Vagina (tissue), 2 donors: ENCODE measurements around the gene TNFRSF8. TPM values are rescaled to one million over a fixed set of nuclear protein-coding genes. Genes with fewer than 3 reads are reported as not detected.

Experiments
- DNase-seq, 2 donors: peaks; one replicate each; pipeline ENCODE4 v3.0.0-alpha.2; 2017; ENCODE audit errors: extremely low spot score in 2 of 2
- H3K27ac ChIP-seq: fragments of 200-600 bp; sonication (generic); one replicate; pipeline ENCODE4 v1.5.1; 2019
- H3K27me3 ChIP-seq: fragments of 200-600 bp; sonication (generic); one replicate; pipeline ENCODE4 v1.5.1; 2019
- H3K36me3 ChIP-seq, 2 donors: fragments of 200-600 bp; sonication (generic); one replicate each; pipeline ENCODE4 v1.5.1; 2017 to 2019
- H3K4me1 ChIP-seq: fragments of 200-600 bp; sonication (generic); one replicate; pipeline ENCODE4 v1.5.1; 2019
- H3K4me3 ChIP-seq, 2 donors: fragments of 200-600 bp; sonication (generic); 1 replicate in 1 of 2; 2 replicates in 1 of 2; pipeline ENCODE4 v1.5.1; 2016 to 2019
- H3K9me3 ChIP-seq: fragments of 200-600 bp; sonication (generic); one replicate; pipeline ENCODE4 v1.5.1; 2019
- POLR2A ChIP-seq, 2 donors: fragments of 450-650 bp; IDR thresholded peaks; one replicate each; pipeline ENCODE4 v1.6.1; 2017; ENCODE audit warnings: antibody characterized with exemption in 2 of 2, mild to moderate bottlenecking in 2 of 2, moderate library complexity in 2 of 2
- POLR2AphosphoS5 ChIP-seq, 2 donors: sonication (generic); formaldehyde crosslinking; IDR thresholded peaks; one replicate each; pipeline ENCODE4 v1.9.0; 2017; ENCODE audit warnings: antibody characterized with exemption in 2 of 2, mild to moderate bottlenecking in 2 of 2, low read depth in 1 of 2; ENCODE audit not compliant: insufficient read depth in 1 of 2
- intact Hi-C: fragments of 100-400 bp; cut with DNase I; formaldehyde crosslinking; loops from one replicate; pipeline ENCODE4 v1.15.1; 2023
- total RNA-seq: library from RNA; depleted of rRNA; stranded (reverse); fragments of >200 nt; gene quantifications from one replicate; pipeline ENCODE4 v1.2.3, GENCODE V29; 2016
- TF ChIP-seq, protein P1 (sequence below), 3 experiments: fragments of 450-650 bp in 2 of 3; fragments of 200-600 bp in 1 of 3; sonication (generic) in 1 of 3; IDR thresholded peaks; one replicate each; pipeline ENCODE4 v1.5.1; 2017 to 2019; ENCODE audit warnings: antibody characterized with exemption in 3 of 3, mild to moderate bottlenecking in 2 of 3, moderate library complexity in 2 of 3

The TNFRSF8 gene
- total RNA-seq, 1 donor from 2014 or later: 1.2 TPM

DNA sequence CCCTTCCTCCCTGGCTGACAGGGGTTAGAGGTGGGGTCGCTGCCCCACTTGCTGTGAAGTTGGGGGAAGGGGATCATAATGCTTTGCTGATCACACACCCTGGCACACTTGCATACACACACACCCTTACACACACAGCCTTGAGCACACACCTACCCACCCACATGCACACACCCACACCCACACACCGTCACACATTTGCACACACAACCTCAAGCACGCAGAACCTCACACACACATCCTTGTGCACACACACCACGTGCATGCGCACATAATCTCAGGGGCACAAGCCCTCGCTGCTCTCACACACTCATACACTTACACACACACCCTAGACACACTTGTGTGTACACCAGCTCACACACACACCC is 16.4 kb upstream of the TNFRSF8 start:
- TF ChIP-seq, protein P1, sequence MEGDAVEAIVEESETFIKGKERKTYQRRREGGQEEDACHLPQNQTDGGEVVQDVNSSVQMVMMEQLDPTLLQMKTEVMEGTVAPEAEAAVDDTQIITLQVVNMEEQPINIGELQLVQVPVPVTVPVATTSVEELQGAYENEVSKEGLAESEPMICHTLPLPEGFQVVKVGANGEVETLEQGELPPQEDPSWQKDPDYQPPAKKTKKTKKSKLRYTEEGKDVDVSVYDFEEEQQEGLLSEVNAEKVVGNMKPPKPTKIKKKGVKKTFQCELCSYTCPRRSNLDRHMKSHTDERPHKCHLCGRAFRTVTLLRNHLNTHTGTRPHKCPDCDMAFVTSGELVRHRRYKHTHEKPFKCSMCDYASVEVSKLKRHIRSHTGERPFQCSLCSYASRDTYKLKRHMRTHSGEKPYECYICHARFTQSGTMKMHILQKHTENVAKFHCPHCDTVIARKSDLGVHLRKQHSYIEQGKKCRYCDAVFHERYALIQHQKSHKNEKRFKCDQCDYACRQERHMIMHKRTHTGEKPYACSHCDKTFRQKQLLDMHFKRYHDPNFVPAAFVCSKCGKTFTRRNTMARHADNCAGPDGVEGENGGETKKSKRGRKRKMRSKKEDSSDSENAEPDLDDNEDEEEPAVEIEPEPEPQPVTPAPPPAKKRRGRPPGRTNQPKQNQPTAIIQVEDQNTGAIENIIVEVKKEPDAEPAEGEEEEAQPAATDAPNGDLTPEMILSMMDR (IDR thresholded peaks at IDR 0.05): no peak
- DNase-seq: no peak
- H3K9me3 ChIP-seq: no peaks in the 10 kb centered on the region
- no peaks in the 10 kb centered on the region for H3K27me3 ChIP-seq
- H3K4me1 ChIP-seq: peaks cover 2% of the 10 kb centered on the region
- intact Hi-C loops: no loop called here
- no peak overlapping the region for H3K27ac ChIP-seq
- no peaks in the 10 kb centered on the region for H3K36me3 ChIP-seq
- no peak overlapping the region for H3K4me3 ChIP-seq

DNA sequence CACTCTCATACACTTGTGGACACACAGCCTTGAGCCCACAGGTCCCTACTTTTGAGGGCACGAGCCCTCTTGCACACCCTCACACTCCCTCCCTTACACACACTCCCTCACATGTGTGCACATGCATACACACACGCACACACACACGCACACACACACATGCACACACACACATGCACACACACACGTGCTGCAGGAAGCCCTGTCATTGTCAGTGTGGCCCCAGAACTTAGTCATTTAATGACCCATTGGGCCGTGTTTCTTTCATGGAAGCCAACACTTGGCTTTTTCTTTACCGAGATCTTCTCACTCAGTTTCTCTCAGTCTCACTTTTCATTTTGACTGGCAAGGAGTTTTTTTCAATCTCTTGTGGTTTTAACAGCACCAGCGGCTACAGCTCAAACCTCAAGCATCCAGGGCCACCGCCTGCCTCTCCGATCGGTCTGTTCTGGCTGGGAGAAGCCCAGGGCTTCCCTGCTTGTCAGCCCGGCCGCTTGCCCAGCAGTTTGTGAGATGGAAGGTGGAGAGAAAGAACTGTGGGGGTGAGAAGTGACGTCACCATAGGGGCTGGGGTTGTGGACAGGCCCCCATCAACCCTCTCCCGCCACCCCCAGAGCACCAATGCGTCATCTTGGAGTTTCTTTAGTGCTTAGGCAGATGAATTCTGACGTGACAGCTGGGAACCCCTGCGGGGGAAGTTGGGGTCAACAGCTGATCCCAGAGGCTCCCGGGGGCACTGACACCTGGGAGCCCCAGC is 15.8 kb upstream of the TNFRSF8 start:
- DNase-seq: no peak
- Histone ChIP-seq H3K27ac (no peak overlapping the region), H3K4me1 (peaks cover 7% of the 10 kb centered on the region), H3K4me3 (no peak overlapping the region), H3K27me3 (no peaks in the 10 kb centered on the region), H3K9me3 (no peaks in the 10 kb centered on the region), H3K36me3 (no peaks in the 10 kb centered on the region)
- intact Hi-C loops: no loop called here
- TF ChIP-seq POLR2AphosphoS5 (IDR thresholded peaks at IDR 0.05; ENCODE audit: insufficient read depth in 1 of 2, low read depth in 1 of 2): no peak
- no peak for TF ChIP-seq POLR2A (IDR thresholded peaks at IDR 0.05)
- TF ChIP-seq, protein P1 (IDR thresholded peaks at IDR 0.05): no peak

DNA sequence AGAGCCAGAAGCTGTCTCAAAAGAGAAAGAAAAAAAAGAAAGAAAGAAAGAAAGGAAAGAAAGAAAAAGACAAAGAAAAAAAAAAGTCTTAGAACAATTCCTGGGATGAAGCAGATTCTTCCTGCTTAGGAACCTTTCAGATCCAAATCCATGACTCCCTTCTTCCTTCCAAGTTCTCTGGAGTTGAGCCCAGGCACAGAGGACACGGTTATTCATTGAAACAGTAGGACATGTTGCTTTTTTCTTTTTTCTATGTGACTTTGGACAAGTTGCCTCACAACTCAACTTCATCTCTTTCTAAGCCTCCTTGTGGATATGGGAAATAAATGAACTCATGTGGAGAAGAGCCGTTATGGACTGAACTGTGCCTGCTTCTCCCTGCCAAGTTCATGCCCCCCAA is 14.7 kb upstream of the TNFRSF8 start:
- H3K36me3 ChIP-seq: no peaks in the 10 kb centered on the region
- DNase-seq: no peak
- peaks cover 16% of the 10 kb centered on the region for H3K4me1 ChIP-seq
- H3K27ac ChIP-seq: no peak overlapping the region
- no peaks in the 10 kb centered on the region for H3K27me3 ChIP-seq
- TF ChIP-seq, protein P1 (IDR thresholded peaks at IDR 0.05): no peak
- TF ChIP-seq POLR2A (IDR thresholded peaks at IDR 0.05): no peak
- TF ChIP-seq POLR2AphosphoS5 (IDR thresholded peaks at IDR 0.05; ENCODE audit: insufficient read depth in 1 of 2, low read depth in 1 of 2): no peak
- no peaks in the 10 kb centered on the region for H3K9me3 ChIP-seq
- no peak overlapping the region for H3K4me3 ChIP-seq
- intact Hi-C loops: no loop called here

DNA sequence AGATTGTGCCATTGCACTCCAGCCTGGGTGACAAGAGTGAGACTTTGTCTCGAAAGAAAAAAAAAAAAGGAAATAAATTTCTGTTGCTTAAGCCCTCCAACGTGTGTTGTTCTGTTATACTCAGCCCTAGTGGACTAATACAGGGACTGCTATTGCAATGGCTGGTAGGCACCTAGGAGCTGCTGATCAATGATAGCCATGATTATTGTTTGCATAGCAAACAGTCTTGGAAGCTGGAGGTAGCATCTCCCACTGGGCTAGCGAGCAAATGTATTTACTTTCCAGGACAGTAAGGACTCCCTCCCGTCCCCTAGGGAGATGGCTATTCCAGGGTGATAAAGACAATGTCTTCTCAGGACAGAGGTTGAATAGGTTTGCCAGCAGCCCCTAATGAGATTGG is 13.5 kb upstream of the TNFRSF8 start:
- H3K4me1 ChIP-seq: peaks cover 16% of the 10 kb centered on the region
- no peaks in the 10 kb centered on the region for H3K9me3 ChIP-seq
- H3K4me3 ChIP-seq: no peak overlapping the region
- TF ChIP-seq POLR2AphosphoS5 (IDR thresholded peaks at IDR 0.05; ENCODE audit: insufficient read depth in 1 of 2, low read depth in 1 of 2): no peak
- TF ChIP-seq, protein P1 (IDR thresholded peaks at IDR 0.05): no peak
- DNase-seq: no peak
- intact Hi-C loops: no loop called here
- no peaks in the 10 kb centered on the region for H3K27me3 ChIP-seq
- no peaks in the 10 kb centered on the region for H3K36me3 ChIP-seq
- no peak overlapping the region for H3K27ac ChIP-seq

DNA sequence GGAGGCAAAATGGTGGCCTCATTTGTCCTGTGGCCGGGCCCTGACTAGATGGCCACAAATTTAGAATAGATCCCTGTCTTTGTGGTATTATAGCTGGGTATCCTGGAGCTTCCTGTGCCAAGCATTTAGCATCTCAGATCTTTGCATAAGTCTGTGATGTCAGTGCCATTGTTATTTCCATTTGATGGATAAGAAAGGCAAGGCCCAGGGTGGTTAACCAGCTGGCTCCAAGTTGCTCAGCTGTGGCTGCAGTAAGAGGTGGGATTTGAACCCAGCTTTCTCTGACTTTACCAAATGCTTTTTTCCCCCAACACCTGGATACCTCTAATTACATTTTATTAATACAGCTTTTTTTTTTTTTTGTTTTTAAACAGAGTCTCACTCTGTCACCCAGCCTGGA is 11.7 kb upstream of the TNFRSF8 start:
- H3K4me3 ChIP-seq: no peak overlapping the region
- DNase-seq: no peak
- no peaks in the 10 kb centered on the region for H3K9me3 ChIP-seq
- H3K4me1 ChIP-seq: peaks cover 16% of the 10 kb centered on the region
- intact Hi-C loops: no loop called here
- no peaks in the 10 kb centered on the region for H3K36me3 ChIP-seq
- H3K27ac ChIP-seq: no peak overlapping the region
- TF ChIP-seq POLR2AphosphoS5 (IDR thresholded peaks at IDR 0.05; ENCODE audit: insufficient read depth in 1 of 2, low read depth in 1 of 2) (no peak), POLR2A (IDR thresholded peaks at IDR 0.05) (no peak)
- TF ChIP-seq, protein P1 (IDR thresholded peaks at IDR 0.05): no peak
- H3K27me3 ChIP-seq: no peaks in the 10 kb centered on the region
